Sigmoid colon (tissue), 4 donors: ENCODE results near the gene LRRC56.

ENCODE experiments used
- EP300 ChIP-seq, 4 donors: sonication (generic); formaldehyde crosslinking; IDR thresholded peaks; one replicate each; pipeline ENCODE4 v1.6.1; 2017; ENCODE audit warnings: antibody characterized with exemption in 4 of 4
- POLR2AphosphoS5 ChIP-seq, 4 donors: sonication (generic); formaldehyde crosslinking; IDR thresholded peaks; one replicate each; pipeline ENCODE4 v1.6.1; 2017; ENCODE audit warnings: antibody characterized with exemption in 4 of 4
- TF ChIP-seq, protein P1 (sequence below), 4 experiments: fragments of 450-650 bp in 3 of 4; fragments of 200-600 bp in 1 of 4; IDR thresholded peaks; one replicate each; pipeline ENCODE4 v1.5.1; 2016 to 2019; ENCODE audit warnings: antibody characterized with exemption in 4 of 4, mild to moderate bottlenecking in 3 of 4, moderate library complexity in 2 of 4

DNA sequence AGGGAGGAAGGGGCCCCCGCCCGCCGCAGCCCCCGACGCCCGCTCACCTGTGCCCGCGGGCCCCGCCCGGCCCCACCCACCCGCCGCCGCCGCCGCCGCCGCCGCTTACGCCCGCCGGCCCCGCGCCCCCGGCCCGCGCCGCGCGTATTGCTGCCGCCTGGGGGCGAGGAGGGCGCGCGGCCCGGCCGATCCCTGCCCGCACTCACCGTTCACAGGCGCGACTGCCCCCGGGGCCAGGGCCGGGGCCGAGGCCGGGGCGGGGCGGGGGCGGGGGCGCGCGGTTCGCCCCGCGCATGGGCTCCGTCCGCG is 2.2 kb upstream of the LRRC56 start:
- TF ChIP-seq, protein P1, sequence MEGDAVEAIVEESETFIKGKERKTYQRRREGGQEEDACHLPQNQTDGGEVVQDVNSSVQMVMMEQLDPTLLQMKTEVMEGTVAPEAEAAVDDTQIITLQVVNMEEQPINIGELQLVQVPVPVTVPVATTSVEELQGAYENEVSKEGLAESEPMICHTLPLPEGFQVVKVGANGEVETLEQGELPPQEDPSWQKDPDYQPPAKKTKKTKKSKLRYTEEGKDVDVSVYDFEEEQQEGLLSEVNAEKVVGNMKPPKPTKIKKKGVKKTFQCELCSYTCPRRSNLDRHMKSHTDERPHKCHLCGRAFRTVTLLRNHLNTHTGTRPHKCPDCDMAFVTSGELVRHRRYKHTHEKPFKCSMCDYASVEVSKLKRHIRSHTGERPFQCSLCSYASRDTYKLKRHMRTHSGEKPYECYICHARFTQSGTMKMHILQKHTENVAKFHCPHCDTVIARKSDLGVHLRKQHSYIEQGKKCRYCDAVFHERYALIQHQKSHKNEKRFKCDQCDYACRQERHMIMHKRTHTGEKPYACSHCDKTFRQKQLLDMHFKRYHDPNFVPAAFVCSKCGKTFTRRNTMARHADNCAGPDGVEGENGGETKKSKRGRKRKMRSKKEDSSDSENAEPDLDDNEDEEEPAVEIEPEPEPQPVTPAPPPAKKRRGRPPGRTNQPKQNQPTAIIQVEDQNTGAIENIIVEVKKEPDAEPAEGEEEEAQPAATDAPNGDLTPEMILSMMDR (IDR thresholded peaks at IDR 0.05), result no peak
- no peak for TF ChIP-seq POLR2AphosphoS5 (IDR thresholded peaks at IDR 0.05)
- TF ChIP-seq EP300 (IDR thresholded peaks at IDR 0.05), result no peak
